Fibroblast of the conjunctiva (primary cell): ENCODE results near the gene PLCZ1.
"Not testable (repeated sequence)": the region's sequence is repeated elsewhere in the genome, so short reads cannot be mapped to it uniquely, and the experiment has no call there.

Experiments
- DNase-seq: peaks from one replicate; pipeline ENCODE4 v3.0.0-alpha.2; 2010; ENCODE audit warnings: low read depth

Gene PLCZ1

DNA sequence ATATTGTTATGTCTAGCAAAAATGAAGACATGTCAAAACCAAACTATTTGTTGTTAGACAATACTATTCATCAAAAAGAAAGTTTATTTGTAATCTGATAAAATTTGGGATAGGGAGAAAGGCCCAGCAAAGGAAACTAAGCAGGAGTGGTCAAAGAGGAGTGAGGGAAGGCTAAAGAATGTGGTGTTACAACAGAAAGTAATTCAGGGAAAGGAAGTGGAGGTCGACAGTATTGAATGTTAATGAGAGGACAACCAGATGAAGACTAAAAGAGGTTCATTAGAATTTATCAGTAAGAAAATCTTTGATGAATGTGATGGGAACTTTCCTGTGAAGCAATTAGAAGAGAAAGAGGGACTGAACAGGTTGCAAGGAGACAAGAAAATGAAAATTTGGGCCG is 33.9 kb downstream of the PLCZ1 start:
- DNase-seq: no peak

DNA sequence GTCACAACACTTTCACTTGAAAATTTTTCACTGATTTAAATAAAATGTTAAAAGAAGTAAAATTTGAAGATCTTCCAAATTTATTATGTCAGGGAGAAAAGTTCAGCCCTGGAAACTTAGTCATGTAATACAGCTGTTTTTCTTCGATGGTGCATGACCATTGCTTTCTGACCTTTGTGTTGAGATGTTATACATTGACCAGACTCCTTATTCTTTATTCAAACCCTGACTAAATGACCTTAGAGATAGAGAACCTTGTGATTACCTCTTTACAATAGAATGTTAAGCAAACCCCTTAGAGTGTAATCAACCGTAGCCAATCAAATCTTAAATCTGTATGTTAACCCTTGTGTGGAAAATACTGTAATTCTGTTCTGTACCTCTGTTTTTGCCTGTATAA is 34.5 kb downstream of the PLCZ1 start:
- no peak for DNase-seq

DNA sequence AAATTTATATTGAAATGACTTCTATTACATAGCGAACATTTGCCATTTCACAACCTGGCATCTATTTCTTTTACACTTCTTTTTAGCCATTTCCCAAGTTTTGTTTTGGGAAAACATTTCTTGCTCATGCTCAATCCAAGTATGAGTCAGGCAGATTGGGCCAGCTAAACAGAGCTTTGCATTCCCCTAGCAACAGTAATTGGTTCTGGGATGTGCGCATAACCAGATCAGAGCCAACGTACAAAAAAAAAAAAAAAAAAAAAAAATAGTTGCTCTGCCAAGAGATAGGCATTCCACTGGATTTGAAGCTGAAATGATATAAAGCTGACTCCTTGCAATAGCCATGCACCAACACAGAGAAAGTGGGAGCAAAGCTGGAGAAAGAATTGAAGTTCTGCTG is 37.5 kb downstream of the PLCZ1 start:
- peak; percentile 94 for DNase-seq

DNA sequence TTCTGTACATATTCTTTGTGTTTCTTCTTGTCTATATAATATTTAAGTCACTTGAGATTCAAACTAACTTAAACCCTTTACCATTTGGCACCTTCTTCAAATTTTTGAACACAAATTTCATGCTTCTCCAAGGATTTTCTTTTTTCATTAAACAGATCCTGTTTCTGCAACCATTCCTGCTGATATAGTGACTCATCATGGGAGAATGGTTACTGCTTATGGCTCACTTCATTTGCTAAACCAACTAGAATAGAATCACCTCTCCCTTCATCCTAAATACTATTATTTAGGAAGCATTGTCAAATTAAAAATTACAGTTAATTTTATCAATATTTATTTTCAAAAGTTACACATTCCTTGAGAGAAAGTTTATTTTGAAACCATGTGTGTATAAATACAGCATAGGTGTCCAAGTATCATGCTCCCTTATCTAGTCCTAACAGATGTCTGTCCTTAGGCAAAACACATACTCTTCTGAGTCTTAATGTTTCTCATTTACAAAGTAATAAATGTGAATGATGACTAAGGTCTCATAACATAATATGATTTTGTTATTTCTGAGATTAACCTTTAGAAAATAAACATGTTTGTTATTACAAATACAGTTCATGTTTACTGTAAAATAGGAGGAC is 40.7 kb downstream of the PLCZ1 start:
- DNase-seq: peak; percentile 18

DNA sequence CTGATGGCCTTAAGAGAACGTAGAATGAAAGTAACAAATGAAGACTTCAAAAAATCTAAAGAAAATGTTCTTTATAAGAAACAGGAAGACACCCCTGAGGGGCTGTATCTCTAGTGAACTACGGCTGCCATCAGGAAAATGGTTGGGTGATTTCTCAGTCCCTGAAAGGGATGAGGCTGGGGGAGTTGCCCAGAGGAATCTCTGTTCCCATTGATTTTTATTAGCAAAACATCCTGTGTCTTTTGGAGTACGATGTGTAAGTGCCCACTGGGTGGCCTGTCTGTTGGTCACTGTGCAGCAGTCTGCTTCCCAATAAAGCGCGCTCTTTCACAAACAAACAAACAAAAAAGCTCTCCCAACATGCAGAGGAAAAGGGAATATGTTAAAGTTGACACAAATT is 43.8 kb downstream of the PLCZ1 start:
- DNase-seq: not testable (repeated sequence)

DNA sequence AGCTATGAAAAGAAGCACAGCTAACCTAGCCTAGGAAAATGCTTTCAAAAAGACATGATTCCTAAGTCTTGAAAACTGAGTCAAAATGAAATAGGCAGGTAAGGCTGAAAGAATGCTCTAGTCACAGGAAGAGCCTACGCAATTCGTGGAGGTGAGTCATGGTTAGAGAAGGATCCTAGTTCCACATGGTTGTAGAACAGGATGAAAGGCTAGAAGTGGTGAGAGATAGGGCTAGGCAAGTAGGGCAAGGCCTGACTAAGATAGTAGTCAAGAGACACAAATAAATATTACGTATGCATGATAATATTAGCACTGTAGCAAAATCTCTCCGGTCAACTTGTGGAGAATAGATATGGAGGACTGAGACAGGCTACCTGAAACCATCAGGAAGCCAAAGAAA is 47.2 kb downstream of the PLCZ1 start:
- no peak for DNase-seq

DNA sequence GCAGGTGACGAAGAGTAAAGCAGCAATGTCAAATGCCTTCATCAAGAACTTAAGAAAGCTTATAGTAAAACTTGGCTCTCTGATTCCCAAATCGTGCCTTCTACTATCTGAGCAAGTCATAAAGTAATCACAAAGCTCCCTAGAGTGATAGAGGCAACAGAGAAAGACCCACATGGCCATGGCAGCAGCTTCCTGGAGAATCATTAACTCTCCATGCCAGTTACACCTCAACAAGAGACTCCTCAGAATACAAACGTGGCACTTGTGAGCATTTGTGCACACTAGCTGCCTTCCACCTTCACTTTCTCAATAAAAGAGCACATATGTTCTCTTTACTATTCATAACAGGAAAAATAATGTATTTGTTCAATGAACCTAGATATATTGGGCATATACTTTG is 48.0 kb downstream of the PLCZ1 start:
- no peak for DNase-seq

DNA sequence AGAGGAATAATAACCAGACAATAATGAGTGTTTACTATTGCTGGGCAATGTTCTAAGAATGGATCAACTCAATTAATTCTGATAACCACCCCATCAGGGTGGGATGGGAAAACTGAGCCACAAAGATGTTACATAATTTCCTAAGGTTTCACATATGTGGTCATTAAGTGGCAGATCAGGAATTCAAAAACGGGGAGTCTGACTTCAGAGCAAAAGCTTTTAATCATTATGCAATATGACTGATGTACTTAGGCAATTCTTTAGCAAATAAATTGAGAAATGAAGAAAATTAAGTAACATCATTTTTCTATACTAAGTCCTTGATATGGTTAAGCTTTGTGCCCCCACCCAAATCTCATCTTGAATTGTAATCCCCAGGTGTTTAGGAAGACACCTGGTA is 53.4 kb downstream of the PLCZ1 start:
- DNase-seq: no peak

DNA sequence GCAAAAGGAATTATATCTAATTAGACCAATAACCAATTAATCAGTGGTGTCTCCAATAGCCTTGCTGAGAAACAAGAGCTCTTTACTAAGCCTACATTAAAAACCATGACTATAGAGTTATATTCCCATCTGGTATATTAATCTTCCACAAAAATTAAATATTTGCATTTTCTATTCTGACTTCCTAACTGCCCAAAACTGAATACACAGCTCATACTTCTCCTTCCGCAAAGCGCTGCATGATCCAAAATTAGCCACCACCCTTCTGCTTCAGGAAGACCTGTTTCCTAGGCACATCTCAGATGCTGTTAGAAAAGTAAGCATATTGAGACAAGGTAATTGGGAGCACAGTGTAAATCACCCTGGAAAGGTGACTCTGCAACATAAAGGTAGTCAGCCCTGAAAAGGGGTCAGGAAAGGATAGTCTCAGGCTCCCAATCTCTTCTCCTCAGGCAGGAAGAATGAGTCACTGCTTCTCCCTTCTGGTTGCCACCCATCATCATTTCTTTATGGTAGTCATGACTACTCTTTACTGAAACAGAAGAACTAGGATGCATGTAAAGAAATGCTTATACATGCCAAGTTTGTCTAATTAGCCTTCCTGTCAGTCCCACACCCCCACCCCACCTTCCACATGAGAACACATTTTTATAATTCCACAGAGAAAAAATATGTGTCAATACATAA is 54.3 kb downstream of the PLCZ1 start:
- no peak for DNase-seq

DNA sequence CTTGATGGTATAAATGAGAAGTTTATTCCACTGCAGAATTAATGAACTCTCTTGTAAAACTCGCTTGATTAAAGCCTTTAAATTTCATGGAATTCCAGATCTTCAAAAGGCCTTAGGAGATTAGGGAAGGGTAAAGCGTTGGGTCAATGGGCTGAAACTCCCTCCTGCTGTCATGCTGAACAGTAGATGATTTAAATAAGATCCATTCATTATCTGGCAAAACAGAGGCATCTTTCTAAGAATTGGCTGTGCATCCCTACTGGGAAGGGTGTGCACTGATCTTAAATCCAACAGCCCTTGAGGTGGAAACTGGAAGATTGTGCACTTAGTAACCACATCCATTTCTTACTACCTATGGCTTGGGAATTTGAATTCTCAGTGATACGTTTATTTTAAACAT is 56.0 kb downstream of the PLCZ1 start:
- DNase-seq: no peak

DNA sequence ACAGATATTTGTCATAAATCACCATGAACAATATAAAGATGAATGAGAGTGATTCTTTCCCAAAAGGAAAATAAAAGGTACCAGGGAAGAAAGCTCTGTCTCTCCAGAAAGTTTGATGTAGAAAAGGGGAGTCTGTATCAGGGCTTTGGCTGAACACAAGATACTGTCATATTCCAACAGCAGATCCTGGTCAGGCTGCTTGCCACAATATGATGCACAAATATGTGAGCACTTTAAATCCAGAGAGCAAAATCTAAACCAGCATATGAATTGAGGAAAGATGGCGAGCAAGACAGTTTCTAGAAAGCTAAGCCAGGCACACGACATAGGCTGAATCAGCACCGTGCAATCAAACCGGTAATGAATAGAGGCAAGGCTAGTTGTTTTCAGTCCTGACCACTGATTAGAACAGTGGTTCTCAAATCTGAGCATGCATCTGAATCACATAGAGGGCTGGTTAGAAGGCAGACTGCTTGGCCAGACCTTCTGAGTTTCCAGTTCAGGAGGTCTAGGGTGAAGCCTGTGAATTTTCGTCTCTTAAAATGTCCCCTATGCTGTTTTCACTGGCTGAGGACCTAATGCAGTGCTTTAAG is 60.7 kb downstream of the PLCZ1 start:
- no peak for DNase-seq

DNA sequence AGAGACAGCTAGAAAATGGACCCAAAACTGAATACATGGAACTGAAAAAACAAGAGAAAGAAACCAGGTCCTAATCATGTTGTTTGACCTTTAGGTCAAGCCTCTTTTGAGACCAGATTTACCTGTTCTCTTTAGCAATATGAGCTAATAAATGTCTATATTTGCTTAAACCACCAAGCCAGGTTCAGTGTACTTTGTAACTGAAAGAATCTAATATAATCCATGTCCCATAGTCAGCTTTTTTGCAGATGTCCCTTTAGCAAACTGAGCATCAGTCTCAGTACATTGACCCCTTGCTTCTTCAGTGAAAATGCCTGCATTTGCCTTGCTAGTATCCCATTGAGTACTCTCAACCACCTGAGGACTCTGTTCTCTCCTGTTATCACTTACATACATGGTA is 61.7 kb downstream of the PLCZ1 start:
- DNase-seq: no peak

DNA sequence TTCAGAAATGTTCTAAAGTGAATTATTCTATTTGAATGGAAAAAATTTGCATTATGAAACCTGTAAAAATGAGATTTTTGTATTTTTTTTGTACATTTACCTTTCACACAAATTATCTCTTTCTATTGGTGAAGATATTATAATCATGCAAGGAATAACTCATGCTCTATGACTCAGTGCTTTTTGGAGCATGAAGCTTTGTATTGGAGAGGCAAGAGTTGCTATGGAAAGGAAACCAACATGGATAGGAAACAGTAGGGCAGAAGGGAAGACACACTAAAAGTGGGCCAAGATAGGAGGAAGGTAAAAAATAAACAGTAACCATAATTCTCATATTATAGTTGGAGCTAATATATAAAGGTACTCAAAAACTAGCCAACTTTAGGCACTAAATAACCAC is 79.0 kb downstream of the PLCZ1 start:
- DNase-seq: no peak

DNA sequence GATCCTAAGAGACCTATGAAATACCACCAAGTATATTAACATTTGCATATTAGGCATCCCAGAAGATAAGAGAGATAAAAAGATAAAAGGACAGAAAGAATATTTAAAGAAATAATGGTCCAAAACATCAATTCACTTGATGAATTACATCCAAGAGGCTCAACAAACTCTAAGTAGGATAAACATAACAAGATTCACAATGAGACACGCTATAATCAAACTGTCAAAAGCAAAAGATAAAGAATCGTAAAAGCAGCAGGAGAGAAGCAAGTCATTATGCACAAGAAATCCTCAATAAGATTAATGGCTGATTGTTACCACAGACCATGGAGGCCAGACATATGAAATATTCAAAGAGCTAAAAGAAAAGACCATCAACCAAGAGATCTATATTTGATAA is 79.6 kb downstream of the PLCZ1 start:
- DNase-seq: no peak

DNA sequence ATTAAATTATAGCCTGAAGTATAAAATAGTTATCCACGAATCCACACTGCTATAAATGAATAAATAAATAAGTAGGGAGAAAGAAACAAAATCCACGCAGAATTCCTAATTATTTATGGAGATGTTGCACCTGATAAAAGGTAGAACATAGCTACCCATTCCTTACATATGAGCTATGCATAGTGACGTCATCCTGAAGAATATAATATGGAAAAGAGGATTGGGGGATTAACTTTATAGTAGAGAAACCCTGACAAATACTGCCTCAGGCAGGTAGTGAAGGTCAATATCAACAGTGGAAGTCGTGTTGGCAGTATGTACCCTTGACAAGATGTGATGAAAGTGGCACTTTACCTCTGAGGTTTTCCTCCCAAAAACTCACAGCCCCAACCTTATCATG is 82.5 kb downstream of the PLCZ1 start:
- DNase-seq: no peak

DNA sequence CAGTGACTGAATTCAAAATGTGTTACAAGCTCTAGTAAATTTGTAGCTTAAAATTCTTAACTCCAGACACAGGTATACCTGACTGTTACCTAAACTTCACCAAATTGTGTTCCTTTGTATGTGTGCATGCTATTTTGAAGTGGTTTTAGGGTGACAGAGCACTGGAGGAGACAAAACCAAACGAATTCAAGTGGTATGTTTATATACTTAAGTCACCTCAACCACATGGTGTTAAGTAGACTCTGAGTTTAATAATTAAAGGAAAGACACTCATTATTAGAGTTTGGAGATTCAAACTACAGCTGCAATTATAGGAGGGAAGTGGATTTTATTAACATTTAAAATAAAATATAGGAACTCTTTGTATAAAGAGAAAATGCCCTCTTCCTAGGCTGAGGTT is 84.3 kb downstream of the PLCZ1 start:
- no peak for DNase-seq

DNA sequence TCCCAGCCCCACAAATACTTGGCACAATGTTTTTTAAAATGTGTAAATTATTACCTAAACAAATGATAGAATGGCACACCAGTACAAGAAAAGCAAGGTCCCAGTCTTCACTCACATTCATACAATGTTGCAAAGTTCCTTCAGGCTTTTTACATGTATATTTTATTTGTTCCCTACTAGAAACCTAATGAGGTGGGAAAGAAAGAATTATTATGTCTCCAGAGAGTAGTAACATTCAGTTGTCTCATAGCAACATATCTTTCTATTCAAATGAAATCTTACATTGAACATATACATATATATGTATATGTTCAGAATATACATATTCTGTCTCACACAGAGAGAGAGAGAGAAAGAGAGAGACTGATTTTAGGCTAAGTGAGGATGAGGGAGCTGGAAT is 85.2 kb downstream of the PLCZ1 start:
- no peak for DNase-seq

DNA sequence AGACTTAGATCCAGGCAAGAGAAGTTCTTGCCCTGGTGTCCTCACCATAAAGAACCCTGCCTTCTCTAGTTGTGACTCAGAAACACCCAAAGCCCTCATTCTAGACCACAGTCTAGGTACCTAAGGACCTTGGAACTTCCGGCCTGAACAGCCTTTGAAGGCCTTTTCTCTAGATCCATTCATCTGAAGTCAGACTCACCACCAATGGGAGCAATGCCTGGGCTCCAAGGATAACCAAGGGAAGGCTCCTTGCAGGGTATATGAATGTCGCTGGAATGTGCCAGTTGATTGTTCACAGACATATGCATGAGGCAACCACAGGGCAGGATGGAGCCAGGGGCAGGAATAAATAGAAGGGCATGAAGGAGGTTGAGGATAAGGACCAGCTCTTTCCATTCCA is 86.3 kb downstream of the PLCZ1 start:
- DNase-seq: no peak

DNA sequence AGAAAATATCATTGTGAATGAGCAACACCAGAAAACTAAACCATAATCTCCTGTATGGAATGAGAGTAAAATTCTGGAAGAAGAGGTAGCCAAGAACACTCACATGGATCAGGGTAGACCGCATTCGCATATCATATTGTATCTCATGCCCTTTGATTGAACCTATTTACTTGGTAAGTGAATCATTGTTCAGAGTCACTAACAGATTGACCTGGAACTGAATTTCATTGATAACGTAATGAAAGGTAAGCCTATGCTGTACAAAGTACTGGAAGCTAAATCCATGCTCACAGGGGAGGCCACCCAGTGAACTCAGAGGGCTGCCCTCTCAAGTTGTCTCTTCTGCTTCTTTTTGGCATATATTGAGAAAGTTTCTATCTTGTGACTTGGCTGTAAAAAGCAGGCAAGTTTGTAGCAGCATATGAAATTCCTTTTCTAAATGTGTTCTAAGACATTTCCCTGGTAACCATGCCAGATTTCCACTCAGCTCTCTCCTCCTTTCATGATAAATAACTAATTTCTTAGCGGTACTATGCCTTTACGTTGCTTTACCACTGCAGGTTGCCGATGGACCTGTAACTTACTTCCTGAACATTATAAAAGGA is 91.4 kb downstream of the PLCZ1 start:
- DNase-seq: no peak

DNA sequence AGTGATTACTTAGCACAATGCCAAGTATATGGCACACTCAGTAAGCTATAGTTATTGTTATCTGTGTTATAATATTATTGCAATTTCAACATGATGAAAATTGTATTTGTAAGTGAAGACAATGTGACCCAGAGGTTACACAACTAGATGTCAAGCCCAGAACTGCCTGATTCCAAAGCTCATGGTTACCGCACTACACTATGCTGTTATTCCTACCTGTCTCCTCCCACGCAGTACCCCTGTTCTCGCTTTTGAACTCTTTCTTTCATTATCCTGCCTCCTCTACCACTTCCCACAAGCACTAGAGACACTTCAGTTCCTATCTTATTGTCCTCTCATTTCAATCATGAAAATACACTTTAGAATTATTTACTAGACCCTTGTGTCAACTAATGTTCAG is 93.2 kb downstream of the PLCZ1 start:
- no peak for DNase-seq

DNA sequence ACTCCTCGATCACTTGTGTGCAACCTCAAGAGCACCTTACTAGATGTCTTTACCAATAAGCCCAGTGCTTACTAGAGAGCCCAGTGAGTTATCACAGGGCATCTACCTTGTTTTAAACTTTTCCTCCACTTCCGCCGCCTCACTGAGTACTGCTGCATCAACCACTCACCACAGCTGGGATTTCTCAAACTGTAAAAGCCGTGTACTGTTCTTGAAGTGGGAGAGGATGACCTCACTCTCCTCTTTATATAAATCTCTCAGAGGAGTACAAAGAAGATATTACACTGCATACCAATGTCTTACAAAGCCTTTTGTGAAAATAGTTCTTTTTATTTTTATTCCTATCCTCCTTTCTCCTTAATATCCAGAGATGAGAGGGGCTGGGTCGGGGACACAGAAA is 94.1 kb downstream of the PLCZ1 start:
- peak; percentile 2 for DNase-seq

DNA sequence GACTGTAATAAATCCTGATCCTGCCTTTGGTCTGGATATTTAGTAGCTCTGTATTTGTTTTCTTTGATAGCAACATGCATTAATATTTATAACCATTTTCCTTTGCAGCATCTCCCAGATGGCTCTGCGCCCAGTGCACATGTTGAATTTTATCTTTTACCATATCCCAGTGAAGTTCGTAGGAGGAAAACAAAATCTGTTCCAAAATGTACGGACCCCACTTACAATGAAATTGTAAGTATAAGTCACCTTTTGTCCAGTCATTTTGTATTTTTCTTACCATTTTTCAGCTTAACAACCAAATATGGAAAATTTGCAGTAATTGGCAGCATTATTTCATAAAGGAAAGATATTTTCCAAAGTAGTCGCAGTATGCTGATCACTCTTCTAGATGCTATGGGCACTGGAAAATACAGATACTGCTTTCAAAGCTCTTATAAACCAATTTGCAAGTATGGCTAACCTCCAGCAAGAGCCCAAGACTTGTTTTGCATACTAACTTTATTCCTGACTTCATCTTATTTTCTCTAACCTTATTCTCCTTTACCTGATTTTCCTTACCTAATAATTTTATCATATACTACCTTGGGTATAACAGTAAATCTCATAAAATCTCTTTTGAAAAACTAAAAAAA is 97.4 kb downstream of the PLCZ1 start:
- no peak for DNase-seq

DNA sequence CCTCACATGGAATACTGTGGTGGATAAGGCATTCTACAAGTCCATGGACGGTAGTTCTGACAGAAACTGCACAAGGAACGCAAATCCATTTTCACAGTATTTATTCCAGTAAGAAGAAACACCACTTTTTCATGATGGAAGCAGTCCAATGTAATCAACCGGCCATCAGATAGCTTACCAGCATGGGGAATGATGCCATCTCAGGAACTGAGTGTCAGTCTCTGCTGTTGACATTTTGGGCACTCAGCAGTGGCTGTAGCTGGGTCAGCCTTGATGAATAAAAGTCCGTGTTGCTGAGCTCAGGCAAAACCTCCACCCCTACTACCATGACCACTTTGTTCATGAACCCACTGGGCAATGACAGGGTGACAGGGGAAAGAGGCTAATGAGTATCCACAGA is 103.4 kb downstream of the PLCZ1 start:
- no peak for DNase-seq
